Body of pancreas (tissue), 4 donors: ENCODE data around the gene RSF1.

ENCODE experiments used
- POLR2A ChIP-seq, 3 donors: fragments of 450-650 bp; IDR thresholded peaks; one replicate each; pipeline ENCODE4 v1.6.1; 2016; ENCODE audit warnings: antibody characterized with exemption in 3 of 3, mild to moderate bottlenecking in 2 of 3
- TF ChIP-seq, protein P1 (sequence below), 7 experiments: fragments of 450-650 bp in 4 of 7; fragments of 200-600 bp in 3 of 7; sonication (generic) in 3 of 7; IDR thresholded peaks; one replicate each; pipeline ENCODE4 v1.5.1; 2016 to 2019; ENCODE audit warnings: antibody characterized with exemption in 7 of 7

DNA sequence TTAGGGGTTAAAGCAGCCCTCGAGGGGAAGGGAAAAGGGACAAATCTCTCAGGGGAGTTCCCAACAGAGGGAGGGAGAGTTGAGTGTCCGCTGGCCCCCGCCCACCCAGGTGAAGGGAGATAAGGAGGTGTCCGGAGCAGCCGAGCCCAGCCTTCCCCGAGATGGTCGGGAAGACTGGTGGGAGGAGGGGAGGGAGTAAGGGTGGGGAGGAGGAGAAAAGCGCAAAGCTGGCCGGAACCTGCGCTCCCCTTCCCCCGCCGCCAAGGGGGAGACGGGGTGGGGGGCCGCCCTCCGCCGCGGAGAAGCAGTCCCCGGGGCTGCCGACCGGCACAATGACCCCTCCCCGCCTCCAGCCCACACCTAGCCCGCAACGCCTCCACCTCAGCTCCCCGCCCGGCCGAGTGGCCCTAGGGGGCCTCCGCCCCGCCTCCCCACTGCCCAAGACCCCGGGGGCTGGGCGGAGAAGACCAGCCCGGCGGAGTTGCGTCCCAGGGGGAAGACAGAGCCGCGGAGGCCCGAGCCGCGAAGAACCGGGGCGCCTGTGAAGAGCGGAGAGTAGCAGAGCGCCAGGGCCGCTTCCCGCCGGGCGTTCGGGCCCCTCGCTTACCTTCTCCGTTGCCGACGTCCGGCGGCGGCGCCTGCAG, 479 bp downstream of the RSF1 start:
- TF ChIP-seq, protein P1, sequence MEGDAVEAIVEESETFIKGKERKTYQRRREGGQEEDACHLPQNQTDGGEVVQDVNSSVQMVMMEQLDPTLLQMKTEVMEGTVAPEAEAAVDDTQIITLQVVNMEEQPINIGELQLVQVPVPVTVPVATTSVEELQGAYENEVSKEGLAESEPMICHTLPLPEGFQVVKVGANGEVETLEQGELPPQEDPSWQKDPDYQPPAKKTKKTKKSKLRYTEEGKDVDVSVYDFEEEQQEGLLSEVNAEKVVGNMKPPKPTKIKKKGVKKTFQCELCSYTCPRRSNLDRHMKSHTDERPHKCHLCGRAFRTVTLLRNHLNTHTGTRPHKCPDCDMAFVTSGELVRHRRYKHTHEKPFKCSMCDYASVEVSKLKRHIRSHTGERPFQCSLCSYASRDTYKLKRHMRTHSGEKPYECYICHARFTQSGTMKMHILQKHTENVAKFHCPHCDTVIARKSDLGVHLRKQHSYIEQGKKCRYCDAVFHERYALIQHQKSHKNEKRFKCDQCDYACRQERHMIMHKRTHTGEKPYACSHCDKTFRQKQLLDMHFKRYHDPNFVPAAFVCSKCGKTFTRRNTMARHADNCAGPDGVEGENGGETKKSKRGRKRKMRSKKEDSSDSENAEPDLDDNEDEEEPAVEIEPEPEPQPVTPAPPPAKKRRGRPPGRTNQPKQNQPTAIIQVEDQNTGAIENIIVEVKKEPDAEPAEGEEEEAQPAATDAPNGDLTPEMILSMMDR (IDR thresholded peaks at IDR 0.05), result no peak
- no peak for TF ChIP-seq POLR2A (IDR thresholded peaks at IDR 0.05)
